GM19099 (cell line): ENCODE measurements around the gene TBC1D1.

Source experiments
- POLR2A ChIP-seq: IDR thresholded peaks from 3 replicates; pipeline ENCODE4 v1.6.1; 2011; ENCODE audit warnings: low read depth; ENCODE audit not compliant: insufficient read length; ENCODE audit errors: extremely low read depth

Gene TBC1D1

GRCh38 chr4:37902738-37903693, 12.1 kb downstream of the TBC1D1 start:
- no peak for TF ChIP-seq POLR2A

GRCh38 chr4:37903901-37904300, 13.0 kb downstream of the TBC1D1 start:
- no peak for TF ChIP-seq POLR2A

GRCh38 chr4:37904824-37905223, 13.9 kb downstream of the TBC1D1 start:
- TF ChIP-seq POLR2A = no peak

DNA sequence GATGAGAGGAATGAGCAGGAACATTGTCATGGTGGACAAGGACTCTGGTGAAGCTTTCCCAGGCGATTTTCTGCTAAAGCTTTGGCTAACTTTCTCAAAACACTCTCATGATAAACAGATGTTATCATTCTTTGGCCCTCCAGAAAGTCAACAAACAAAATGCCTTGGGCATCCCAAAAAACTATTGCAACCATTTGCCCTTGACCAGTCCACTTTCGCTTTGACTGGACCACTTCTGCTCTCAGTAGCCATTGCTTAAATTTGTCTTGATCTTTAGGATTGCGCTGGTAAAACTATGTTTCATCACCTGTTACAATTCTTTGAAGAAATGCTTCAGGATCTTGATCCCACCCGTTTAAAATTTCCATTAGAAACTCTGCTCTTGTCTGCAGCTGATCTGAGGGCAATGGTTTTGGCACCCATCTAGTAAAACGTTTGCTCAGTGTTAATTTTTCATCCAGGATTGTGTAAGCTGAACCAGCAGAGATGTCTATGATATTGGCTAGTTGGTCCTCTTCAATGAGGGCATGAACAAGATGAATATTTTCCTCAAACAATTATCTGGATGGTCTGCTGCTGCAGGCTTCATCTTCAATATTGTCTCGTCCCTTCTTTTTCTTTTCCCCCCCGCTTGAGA, 14.8 kb downstream of the TBC1D1 start:
- no peak for TF ChIP-seq POLR2A

DNA sequence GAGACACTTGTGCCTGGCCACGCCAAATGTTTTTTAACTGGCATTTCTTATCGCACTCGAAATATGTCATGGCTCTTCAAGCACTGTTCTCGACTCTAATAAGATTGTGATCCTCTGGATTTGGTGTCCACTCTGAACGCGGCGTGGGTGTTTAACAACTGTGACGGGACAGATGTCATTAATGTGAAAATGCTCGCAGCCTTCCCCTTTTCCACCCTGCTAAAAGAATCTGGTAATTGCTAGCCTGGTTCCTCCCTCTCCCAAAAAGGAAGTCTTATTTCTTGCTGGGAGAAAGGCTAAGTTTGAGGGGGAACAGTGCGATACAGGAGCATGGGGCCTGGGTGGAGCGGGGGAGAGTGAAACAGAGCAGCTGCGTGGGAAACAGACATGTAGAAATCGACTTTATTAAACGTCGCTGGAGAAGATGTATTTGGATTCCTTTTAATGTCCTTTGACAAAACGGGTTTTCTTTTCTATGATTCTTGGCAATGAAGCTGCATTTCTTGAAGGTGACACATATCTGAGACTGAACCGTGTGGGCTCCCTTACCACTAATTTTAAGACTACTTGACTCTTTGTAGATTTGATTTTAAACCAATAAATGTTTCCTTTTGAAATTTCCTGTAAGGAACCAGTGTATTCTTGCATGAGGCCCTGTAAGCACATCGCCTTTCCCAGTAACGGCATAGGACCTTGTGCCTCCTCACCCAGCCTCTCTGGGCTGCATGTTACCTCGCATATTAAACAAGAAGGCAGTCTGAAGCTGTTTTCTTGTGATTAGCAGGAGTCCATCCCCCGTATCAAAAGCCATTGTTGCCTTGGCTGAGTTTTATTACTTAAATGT, 17.8 kb downstream of the TBC1D1 start:
- no peak for TF ChIP-seq POLR2A

GRCh38 chr4:37909332-37910090, 18.6 kb downstream of the TBC1D1 start:
- no peak for TF ChIP-seq POLR2A

- no peak for TF ChIP-seq POLR2A
These were observed 19.2 kb downstream of the TBC1D1 start for GRCh38 chr4:37910091-37910486.

DNA sequence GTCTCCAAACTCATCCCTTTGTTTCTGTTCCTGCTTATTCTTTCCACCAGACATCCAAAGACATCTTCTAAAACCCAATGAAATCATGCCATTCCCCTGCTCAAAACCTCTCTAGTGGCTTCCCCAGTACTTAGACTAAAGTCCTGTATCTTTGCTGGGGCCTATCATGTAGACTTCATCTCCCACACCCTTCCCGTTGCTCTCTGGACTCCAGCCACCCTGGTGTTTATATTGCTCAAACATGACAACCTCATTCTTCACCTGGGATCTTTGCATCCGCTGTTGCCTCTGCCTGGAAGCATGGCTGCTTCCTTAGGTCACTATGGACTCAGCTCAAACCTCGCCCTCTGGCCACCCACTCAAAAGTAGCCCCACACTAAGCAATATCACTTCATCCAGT, 23.7 kb downstream of the TBC1D1 start:
- no peak for TF ChIP-seq POLR2A

DNA sequence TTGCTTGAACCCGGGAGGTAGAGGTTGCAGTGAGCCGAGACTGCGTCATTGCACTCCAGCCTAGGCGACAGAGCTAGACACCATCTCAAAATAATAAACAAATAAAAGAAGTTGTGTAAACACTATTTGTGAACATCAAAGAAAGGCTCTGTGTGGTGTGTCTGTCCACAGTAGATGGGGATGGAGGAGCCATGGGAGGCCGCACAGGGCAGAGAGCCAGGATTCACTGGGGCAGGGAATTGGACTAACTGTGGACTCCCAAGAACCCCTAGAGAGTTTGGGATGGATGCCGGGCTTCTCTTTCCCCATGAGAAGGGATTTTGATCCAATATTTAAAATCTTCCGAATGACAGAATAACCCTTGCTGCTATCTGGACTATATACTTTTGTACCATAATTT, 26.5 kb downstream of the TBC1D1 start:
- TF ChIP-seq POLR2A = no peak

GRCh38 chr4:37918653-37919052, 27.8 kb downstream of the TBC1D1 start:
- no peak for TF ChIP-seq POLR2A

DNA sequence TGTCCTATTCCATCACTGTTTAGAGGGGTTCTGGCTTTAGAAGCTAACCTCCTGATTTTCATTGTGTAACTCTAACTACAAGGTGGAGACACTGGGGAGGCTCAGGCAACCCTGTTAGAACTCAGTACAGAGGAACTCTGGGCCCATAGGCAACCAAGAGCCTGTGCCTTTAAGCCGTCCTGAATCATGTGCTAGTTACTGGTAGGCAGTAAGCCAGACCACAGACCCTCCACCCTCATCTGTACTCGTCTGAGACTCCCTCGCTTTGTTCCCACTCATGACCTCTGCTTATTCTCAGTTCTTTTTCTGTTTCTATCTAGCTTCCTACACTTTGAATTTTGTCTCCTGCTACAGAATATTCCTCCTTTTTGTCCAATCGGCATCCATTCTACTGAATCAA, 31.4 kb downstream of the TBC1D1 start:
- TF ChIP-seq POLR2A = no peak

GRCh38 chr4:37924946-37925345, 34.1 kb downstream of the TBC1D1 start:
- no peak for TF ChIP-seq POLR2A

GRCh38 chr4:37927434-37927833, 36.5 kb downstream of the TBC1D1 start:
- TF ChIP-seq POLR2A = no peak

GRCh38 chr4:37928426-37929416, 37.8 kb downstream of the TBC1D1 start:
- TF ChIP-seq POLR2A = no peak

GRCh38 chr4:37934096-37934495, 43.2 kb downstream of the TBC1D1 start:
- no peak for TF ChIP-seq POLR2A
